Measurements from ENCODE around the gene SBK1. TPM values are rescaled to one million over a fixed set of nuclear protein-coding genes. Genes with fewer than 3 reads are reported as not detected.

SBK1 gene
- total RNA-seq, 4 donors from 2014 or later = 0.29 to 0.95 (median 0.48) TPM

DNA sequence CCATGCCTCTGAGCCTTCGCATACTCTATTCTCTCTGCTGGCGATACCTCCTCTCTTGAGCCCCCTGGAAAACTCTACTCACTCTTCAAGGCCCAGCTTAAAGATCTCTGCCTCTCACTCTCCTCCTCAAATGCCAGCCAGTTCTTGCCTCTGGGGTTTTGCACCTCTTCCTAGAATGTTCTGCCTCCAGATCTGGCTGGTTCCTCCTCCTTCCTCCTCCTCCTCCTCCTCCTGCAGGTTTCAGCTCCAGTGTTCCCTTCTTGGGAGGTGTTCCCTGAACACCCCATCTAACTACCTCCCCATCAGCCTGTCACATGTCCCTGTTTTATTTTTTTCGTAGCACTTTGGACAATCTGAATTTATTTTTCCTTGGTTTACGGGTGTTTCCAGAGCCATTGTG is 35.1 kb upstream of the SBK1 start:
- H3K27ac ChIP-seq = no peak overlapping the region
- H3K27me3 ChIP-seq = peaks cover 0 to 42% (median 0%) of the 10 kb centered on the region in 4 donors
- intact Hi-C loops (cut with DNase I) = no loop called here
- H3K4me3 ChIP-seq = no peak overlapping the region
- peaks cover 0 to 12% (median 5%) of the 10 kb centered on the region in 3 donors for H3K4me1 ChIP-seq
- DNase-seq = no peak
- WGBS, 2 donors = 65 to 77% methylated on average over 4 of the region's 4 CpGs
- no peaks in the 10 kb centered on the region for H3K9me3 ChIP-seq
- TF ChIP-seq, protein P1, sequence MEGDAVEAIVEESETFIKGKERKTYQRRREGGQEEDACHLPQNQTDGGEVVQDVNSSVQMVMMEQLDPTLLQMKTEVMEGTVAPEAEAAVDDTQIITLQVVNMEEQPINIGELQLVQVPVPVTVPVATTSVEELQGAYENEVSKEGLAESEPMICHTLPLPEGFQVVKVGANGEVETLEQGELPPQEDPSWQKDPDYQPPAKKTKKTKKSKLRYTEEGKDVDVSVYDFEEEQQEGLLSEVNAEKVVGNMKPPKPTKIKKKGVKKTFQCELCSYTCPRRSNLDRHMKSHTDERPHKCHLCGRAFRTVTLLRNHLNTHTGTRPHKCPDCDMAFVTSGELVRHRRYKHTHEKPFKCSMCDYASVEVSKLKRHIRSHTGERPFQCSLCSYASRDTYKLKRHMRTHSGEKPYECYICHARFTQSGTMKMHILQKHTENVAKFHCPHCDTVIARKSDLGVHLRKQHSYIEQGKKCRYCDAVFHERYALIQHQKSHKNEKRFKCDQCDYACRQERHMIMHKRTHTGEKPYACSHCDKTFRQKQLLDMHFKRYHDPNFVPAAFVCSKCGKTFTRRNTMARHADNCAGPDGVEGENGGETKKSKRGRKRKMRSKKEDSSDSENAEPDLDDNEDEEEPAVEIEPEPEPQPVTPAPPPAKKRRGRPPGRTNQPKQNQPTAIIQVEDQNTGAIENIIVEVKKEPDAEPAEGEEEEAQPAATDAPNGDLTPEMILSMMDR (IDR thresholded peaks at IDR 0.05) = no peak
- TF ChIP-seq POLR2A (IDR thresholded peaks at IDR 0.05) = no peak
- no peaks in the 10 kb centered on the region for H3K36me3 ChIP-seq

DNA sequence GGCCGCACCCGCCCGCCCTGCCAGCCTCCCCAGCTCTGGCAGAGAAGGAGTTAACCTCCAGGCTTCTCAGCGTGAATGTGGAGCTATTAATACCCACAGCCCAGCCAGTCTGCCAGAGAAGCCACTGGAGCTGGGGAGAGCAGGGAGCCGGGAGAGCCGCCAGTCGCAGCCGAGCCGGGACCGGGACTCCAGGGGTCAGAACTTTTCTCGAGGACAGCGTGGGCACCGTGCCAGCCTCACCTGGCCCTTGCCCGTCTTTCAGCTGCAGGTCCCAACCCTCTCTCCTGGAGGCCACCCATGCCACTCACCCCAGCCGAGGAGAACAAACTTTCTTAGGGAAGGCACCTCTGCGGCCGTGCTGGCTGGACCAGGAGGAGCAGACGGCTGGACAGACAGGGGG is 33.8 kb upstream of the SBK1 start:
- no peak for TF ChIP-seq POLR2A (IDR thresholded peaks at IDR 0.05)
- TF ChIP-seq, protein P1 (IDR thresholded peaks at IDR 0.05) = no peak
- H3K4me3 ChIP-seq = no peak overlapping the region
- no peak for DNase-seq
- H3K36me3 ChIP-seq = no peaks in the 10 kb centered on the region
- 20% methylated on average over 2 of the region's 18 CpGs; no CpG with 5 or more reads in 1 of the 2 donors for WGBS, 2 donors
- intact Hi-C loops (cut with DNase I) = no loop called here
- H3K27ac ChIP-seq = no peak overlapping the region
- H3K9me3 ChIP-seq = no peaks in the 10 kb centered on the region
- H3K4me1 ChIP-seq = peaks cover 0 to 12% (median 5%) of the 10 kb centered on the region in 3 donors
- peaks cover 0 to 53% (median 0%) of the 10 kb centered on the region in 4 donors for H3K27me3 ChIP-seq

DNA sequence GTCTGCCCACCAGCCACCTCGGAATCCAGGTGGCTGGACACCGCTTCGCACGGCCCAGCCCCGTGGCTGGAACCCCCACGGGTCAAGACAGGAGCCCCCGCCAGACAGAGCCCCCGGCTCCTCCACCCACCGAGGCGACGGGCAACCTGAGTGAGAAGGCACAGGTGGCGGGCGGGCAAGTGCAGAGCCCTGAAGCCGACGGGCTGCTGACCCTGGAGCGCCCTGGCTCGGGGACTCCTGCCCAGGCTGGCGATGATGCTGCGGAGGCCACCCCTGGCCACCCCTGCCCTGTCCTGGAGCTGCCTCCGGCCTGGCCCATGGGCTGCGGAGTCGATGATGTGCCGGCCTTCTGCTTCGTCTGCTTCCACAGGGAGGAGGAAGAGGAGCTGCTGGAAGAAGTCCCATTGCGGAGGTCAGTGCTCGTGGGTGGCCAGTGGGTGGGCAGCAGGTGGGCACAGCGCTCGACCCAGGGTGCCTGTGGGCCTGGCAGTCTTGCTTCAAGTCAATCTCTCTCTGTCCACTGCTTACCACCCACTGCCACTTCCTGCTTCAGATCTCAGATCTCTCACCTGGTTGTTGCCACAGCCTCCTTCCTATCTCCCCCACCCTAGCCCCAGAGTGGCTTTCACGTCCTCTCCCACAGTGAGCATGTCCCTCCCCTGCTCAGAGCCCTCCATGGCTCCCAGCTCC is 33.1 kb upstream of the SBK1 start:
- peaks cover 0 to 53% (median 0%) of the 10 kb centered on the region in 4 donors for H3K27me3 ChIP-seq
- intact Hi-C loops (cut with DNase I) = no loop called here
- H3K4me3 ChIP-seq = no peak overlapping the region
- no peak for DNase-seq
- WGBS, 2 donors = 52 to 59% methylated on average over 9 of the region's 29 CpGs
- H3K4me1 ChIP-seq = peaks cover 0 to 12% (median 5%) of the 10 kb centered on the region in 3 donors
- no peak overlapping the region for H3K27ac ChIP-seq
- no peaks in the 10 kb centered on the region for H3K36me3 ChIP-seq
- no peaks in the 10 kb centered on the region for H3K9me3 ChIP-seq
- TF ChIP-seq POLR2A (IDR thresholded peaks at IDR 0.05) = no peak

DNA sequence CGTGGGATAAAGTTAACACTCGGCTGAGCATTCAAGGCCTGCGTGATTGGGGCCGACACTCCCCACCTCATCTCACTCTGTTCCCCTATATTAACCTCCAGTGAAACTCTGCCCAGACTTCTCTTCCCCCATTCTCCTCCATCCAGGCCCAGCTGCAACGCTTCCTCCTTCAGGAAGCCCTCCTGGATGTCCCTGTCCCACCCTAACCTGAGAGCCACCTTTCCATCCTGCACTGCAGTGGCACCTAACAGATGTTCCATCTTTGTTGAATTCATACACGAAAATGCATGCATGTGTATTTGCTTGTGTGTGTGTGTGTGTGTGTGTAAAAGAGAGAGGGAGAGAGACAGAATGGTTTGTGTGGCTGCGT is 32.6 kb upstream of the SBK1 start:
- TF ChIP-seq, protein P1 (IDR thresholded peaks at IDR 0.05) = no peak
- no peak for TF ChIP-seq POLR2A (IDR thresholded peaks at IDR 0.05)
- no peak overlapping the region for H3K27ac ChIP-seq
- intact Hi-C loops (cut with DNase I) = no loop called here
- H3K9me3 ChIP-seq = no peaks in the 10 kb centered on the region
- no peak for DNase-seq
- no peaks in the 10 kb centered on the region for H3K36me3 ChIP-seq
- peaks cover 0 to 53% (median 0%) of the 10 kb centered on the region in 4 donors for H3K27me3 ChIP-seq
- no peak overlapping the region for H3K4me3 ChIP-seq
- H3K4me1 ChIP-seq = peaks cover 0 to 12% (median 5%) of the 10 kb centered on the region in 3 donors
- WGBS, 2 donors = 74 to 78% methylated on average over 7 of the region's 7 CpGs

DNA sequence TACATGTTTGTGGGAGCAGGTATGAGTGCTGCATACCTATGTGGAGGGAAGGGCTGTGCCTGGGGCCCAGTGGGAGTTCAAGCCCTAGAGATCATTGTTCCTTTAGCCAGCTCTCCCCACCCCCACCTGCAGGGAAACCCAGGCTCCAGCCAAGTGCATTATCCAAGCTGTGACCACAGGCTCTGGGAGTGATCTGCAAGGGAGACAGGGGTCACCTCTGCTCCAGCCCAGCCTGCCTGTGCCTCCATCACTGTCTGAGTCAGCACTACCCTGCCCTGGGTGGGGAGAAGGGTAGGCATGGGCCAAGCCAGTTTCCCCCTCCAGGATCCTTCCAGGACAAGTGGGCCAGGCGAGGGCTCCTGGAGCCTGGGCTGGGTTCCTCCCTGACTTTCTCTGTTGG is 32.1 kb upstream of the SBK1 start:
- 86% methylated on average over 1 of the region's 1 CpG; no CpG with 5 or more reads in 1 of the 2 donors for WGBS, 2 donors
- no peak for TF ChIP-seq POLR2A (IDR thresholded peaks at IDR 0.05)
- TF ChIP-seq, protein P1 (IDR thresholded peaks at IDR 0.05) = no peak
- DNase-seq = no peak

More for the DNA sequence above, 32.1 kb upstream of the SBK1 start:
- Histone ChIP-seq H3K27me3 (peaks cover 0 to 53% (median 0%) of the 10 kb centered on the region in 4 donors), H3K9me3 (no peaks in the 10 kb centered on the region), H3K27ac (no peak overlapping the region), H3K4me1 (peaks cover 0 to 12% (median 5%) of the 10 kb centered on the region in 3 donors), H3K36me3 (no peaks in the 10 kb centered on the region), H3K4me3 (no peak overlapping the region)
- intact Hi-C loops (cut with DNase I) = no loop called here

Data from esophagus squamous epithelium (tissue), 5 donors.